Heart right ventricle (tissue), 16 donors: ENCODE measurements around the gene PLXDC2. TPM values are rescaled to one million over a fixed set of nuclear protein-coding genes. Genes with fewer than 3 reads are reported as not detected.

ENCODE experiments used
- ATAC-seq, 8 donors: fragments of 200-7000 bp; cut with Tn5 transposase; one replicate each; pipeline ENCODE4 v1.9.1; 2020; ENCODE audit warnings: mild to moderate bottlenecking in 8 of 8, moderate library complexity in 8 of 8, moderate number of reproducible peaks in 1 of 8
- DNase-seq, 2 donors: peaks; one replicate each; pipeline ENCODE4 v3.0.0-alpha.2; 2020
- H3K27ac ChIP-seq, 10 donors: fragments of 200-600 bp; sonication (generic) in 2 of 10; one replicate each; pipeline versions ENCODE4 v1.5.0 to v1.8.0; 2020 to 2022; ENCODE audit warnings: mild to moderate bottlenecking in 3 of 10
- H3K27me3 ChIP-seq, 7 donors: fragments of 200-600 bp; one replicate each; pipeline ENCODE4 v1.8.0; 2021 to 2022; ENCODE audit warnings: mild to moderate bottlenecking in 2 of 7
- H3K36me3 ChIP-seq, 9 donors: fragments of 200-600 bp; sonication (generic) in 1 of 9; one replicate each; pipeline versions ENCODE4 v1.5.0 to v1.8.0; 2020 to 2022; ENCODE audit warnings: mild to moderate bottlenecking in 2 of 9
- H3K4me1 ChIP-seq, 9 donors: fragments of 200-600 bp; sonication (generic) in 1 of 9; one replicate each; pipeline versions ENCODE4 v1.5.0 to v1.8.0; 2020 to 2022; ENCODE audit warnings: mild to moderate bottlenecking in 4 of 9
- H3K4me3 ChIP-seq, 10 donors: fragments of 200-600 bp; sonication (generic) in 2 of 10; one replicate each; pipeline versions ENCODE4 v1.5.0 to v1.8.0; 2020 to 2022; ENCODE audit warnings: mild to moderate bottlenecking in 7 of 10, moderate library complexity in 2 of 10
- H3K9me3 ChIP-seq, 11 donors: fragments of 200-600 bp in 10 of 11; sonication (generic) in 2 of 11; one replicate each; pipeline versions ENCODE4 v1.5.0 to v1.8.0; 2013 to 2022; ENCODE audit warnings: mild to moderate bottlenecking in 2 of 11, control low read depth in 1 of 11, moderate library complexity in 1 of 11
- CTCF ChIP-seq, 9 donors: fragments of 200-600 bp; sonication (generic) in 2 of 9; IDR thresholded peaks; one replicate each; pipeline versions ENCODE4 v1.5.0 to v1.8.0; 2021 to 2022; ENCODE audit warnings: antibody characterized with exemption in 9 of 9, mild to moderate bottlenecking in 5 of 9, moderate library complexity in 1 of 9
- WGBS, 2 donors: extraction: QIAGEN DNeasy Blood & Tissue Kit; methylation state at CpG; one replicate each; pipeline ENCODE4 v1.1.7; 2013; ENCODE audit warnings: inconsistent platforms in 1 of 2; 5-methylcytosine and 5-hydroxymethylcytosine counted together
- intact Hi-C, 10 donors: fragments of 100-400 bp; cut with DNase I; formaldehyde crosslinking; loops; one replicate each; pipeline versions ENCODE4 v1.11.1 to v1.14.2; 2022
- polyA plus RNA-seq, 2 donors: library from polyadenylated mRNA; stranded (reverse); fragments of 200-250 nt; gene quantifications; one replicate each; pipeline ENCODE4 v1.2.3, GENCODE V29; 2013
- total RNA-seq, 10 donors: library from RNA; stranded (reverse); fragmentation: NEBNext Ultra II Directional in 3 of 10; extraction: Animal tissue kit (Norgen Biotek cat#: 25700) in 3 of 10; gene quantifications; one replicate each; pipeline versions ENCODE4 v1.2.1 to v1.2.4, GENCODE V29; 2021 to 2023
- donor health status: Arrhythmogenic right ventricular cardiomyopathy.
- donor health status: ischemic (EF 13 %, LVEDD 7.1; RV severe dilation, severe dysfunction).
- donor health status: healthy with polysubstance abuse.
- donor health status: DM: no; HTN: yes; CAD: no.
- donor health status: DM: no; HTN: no; CAD: no.
- donor health status: ischemic (EF 25% LVEDD 6.9; RV normal size, moderate dysfunction).
- donor health status: ischemic (EF 25% LVEDD 5.7; RV mildly dilated, moderate dysfunction).
- donor health status: healthy.
- donor health status: DM: yes; HTN: yes; CAD: no.
- donor health status: Ischemic cardiomyopathy.
- donor health status: ischemic (EF 35%, LVEDD 5.7; RV mildly dilated, moderate dysfunction).
- donor health status: nonischemic (EF 11% LVEDD 7.7; RV severe dilation, severe dysfunction).
- donor health status: DM: yes; HTN: yes; CAD: no.
- donor health status: PGD.
- donor health status: ischemic (EF 29% LVEDD 5.4; RV normal size, mild dysfunction).
- donor health status: nonischemic (EF 23%, LVEDD 6.1; RV moderate dilation, normal function).

PLXDC2 gene
- total and polyA plus RNA-seq, 12 donors: 4.6 to 26.8 (median 16.9) TPM

GRCh38 chr10:19845503-19846368 lies 29.5 kb downstream of the PLXDC2 start:
- WGBS, 2 donors: 46 to 67% methylated on average over 1 of the region's 1 CpG
- DNase-seq: no peak
- no peaks in the 10 kb centered on the region for H3K27me3 ChIP-seq

GRCh38 chr10:19847321-19847720 lies 31.1 kb downstream of the PLXDC2 start:
- intact Hi-C loops: no loop called here
- no peak overlapping the region for H3K27ac ChIP-seq
- DNase-seq: no peak
- no peak for ATAC-seq
- WGBS, 2 donors: 84 to 85% methylated on average over 4 of the region's 4 CpGs
- no peaks in the 10 kb centered on the region for H3K27me3 ChIP-seq
- H3K9me3 ChIP-seq: no peaks in the 10 kb centered on the region
- no peaks in the 10 kb centered on the region for H3K36me3 ChIP-seq
- peaks cover 0 to 25% (median 7%) of the 10 kb centered on the region in 9 donors for H3K4me1 ChIP-seq
- TF ChIP-seq CTCF (IDR thresholded peaks at IDR 0.05): no peak
- no peak overlapping the region for H3K4me3 ChIP-seq

More at GRCh38 chr10:19845503-19846368, 29.5 kb downstream of the PLXDC2 start:
- TF ChIP-seq CTCF (IDR thresholded peaks at IDR 0.05): no peak
- Histone ChIP-seq H3K27ac (no peak overlapping the region), H3K4me3 (no peak overlapping the region), H3K4me1 (peaks cover 0 to 31% (median 8%) of the 10 kb centered on the region in 9 donors), H3K9me3 (no peaks in the 10 kb centered on the region), H3K36me3 (no peaks in the 10 kb centered on the region)
- ATAC-seq: no peak
- intact Hi-C loops: no loop called here

GRCh38 chr10:19848226-19848985 lies 32.2 kb downstream of the PLXDC2 start:
- TF ChIP-seq CTCF (IDR thresholded peaks at IDR 0.05): no peak
- intact Hi-C loops: no loop called here
- 88 to 90% methylated on average over 7 of the region's 7 CpGs for WGBS, 2 donors
- ATAC-seq (no peak), DNase-seq (no peak)
- Histone ChIP-seq H3K36me3 (no peaks in the 10 kb centered on the region), H3K27me3 (no peaks in the 10 kb centered on the region), H3K9me3 (no peaks in the 10 kb centered on the region), H3K27ac (no peak overlapping the region), H3K4me1 (peaks cover 0 to 20% (median 6%) of the 10 kb centered on the region in 9 donors), H3K4me3 (no peak overlapping the region)

- TF ChIP-seq CTCF (IDR thresholded peaks at IDR 0.05): no peak
- ATAC-seq (no peak), DNase-seq (no peak)
- no peaks in the 10 kb centered on the region for H3K27me3 ChIP-seq
- H3K4me1 ChIP-seq: peaks cover 0 to 9% (median 0%) of the 10 kb centered on the region in 9 donors
- H3K9me3 ChIP-seq: no peaks in the 10 kb centered on the region
- H3K27ac ChIP-seq: no peak overlapping the region
- H3K4me3 ChIP-seq: no peak overlapping the region
- no peaks in the 10 kb centered on the region for H3K36me3 ChIP-seq
- WGBS, 2 donors: 77 to 79% methylated on average over 5 of the region's 5 CpGs
- intact Hi-C loops: no loop called here
Measured at GRCh38 chr10:19853831-19854230, 37.6 kb downstream of the PLXDC2 start.
